ENCODE measurements around the gene SLC16A7.

Gene SLC16A7

DNA sequence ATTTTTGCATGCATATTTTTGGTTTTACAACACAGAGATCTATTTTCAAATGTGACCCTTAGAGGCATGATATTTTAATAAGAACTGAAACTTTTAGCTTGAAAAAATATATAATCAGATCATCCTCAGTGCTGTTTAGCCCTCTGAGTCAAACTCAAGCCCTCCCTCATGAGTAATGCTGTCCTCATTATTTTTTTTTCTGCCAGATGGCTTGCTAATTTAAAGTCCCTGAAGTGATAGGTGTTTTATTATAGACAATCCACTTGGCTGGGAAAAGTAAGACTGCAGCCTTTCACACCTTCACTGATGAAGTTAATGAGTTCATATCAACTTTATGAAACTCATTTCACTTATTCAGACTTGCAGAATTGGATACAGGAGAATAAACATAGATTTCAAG lies 227.7 kb downstream of the SLC16A7 start:
- FAIRE-seq: no peak
- DNase-seq (ENCODE audit: insufficient read length, low spot score): no peak

- no peak for FAIRE-seq
Measured at GRCh38 chr12:59827767-59828166, 231.9 kb downstream of the SLC16A7 start.

DNA sequence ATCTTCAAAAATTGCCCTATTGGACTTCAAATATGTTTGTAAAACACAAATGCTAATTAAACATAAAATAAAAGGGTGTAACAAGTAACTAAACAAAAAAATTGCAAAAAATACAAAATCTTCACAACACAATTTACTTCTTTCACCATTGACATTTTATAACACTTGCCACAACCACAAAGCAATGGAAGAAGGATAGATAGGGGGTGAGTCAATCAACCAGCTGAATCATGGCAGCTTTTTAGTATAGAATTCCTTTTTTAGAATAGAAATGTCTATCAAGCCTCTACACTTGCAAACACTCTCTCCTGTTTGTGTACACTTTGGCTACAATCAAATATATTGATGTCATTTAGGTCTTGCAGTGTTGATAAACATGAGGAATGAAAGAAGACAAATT lies 232.7 kb downstream of the SLC16A7 start:
- FAIRE-seq: no peak

More at GRCh38 chr12:59827767-59828166, 231.9 kb downstream of the SLC16A7 start:
- no peak for DNase-seq (ENCODE audit: insufficient read length, low spot score)

GRCh38 chr12:59833408-59833807 lies 237.6 kb downstream of the SLC16A7 start:
- DNase-seq (ENCODE audit: insufficient read length, low spot score) (no peak), FAIRE-seq (no peak)

More for the DNA sequence above, 232.7 kb downstream of the SLC16A7 start:
- DNase-seq (ENCODE audit: insufficient read length, low spot score): no peak

- FAIRE-seq (no peak), DNase-seq (ENCODE audit: insufficient read length, low spot score) (no peak)
Measured at GRCh38 chr12:59834659-59835474, 239.0 kb downstream of the SLC16A7 start.
